Measurements from ENCODE around the gene SLC45A3. TPM values are rescaled to one million over a fixed set of nuclear protein-coding genes. Genes with fewer than 3 reads are reported as not detected.

Gene SLC45A3
- total and polyA plus RNA-seq, 2 donors (not counting 3 experiments of a cell fraction or from before 2014, with no cell fraction given) = 15.1 to 15.6 TPM

- dilution Hi-C loops (cut with MboI; ENCODE audit: extremely low pct_ligation_motif_present, low sequenced_read_pairs) (no loop called here), intact Hi-C loops (cut with micrococcal nuclease) (loop anchor here (1.0 kb wide), 1 partner anchor 13 kb away; no protein-coding TSS in a partner anchor)
- Histone ChIP-seq H3K79me2 (ENCODE audit: control insufficient read depth, insufficient read depth, low read length) (peaks cover 6% of the 10 kb centered on the region), H3K4me1 (ENCODE audit: control insufficient read depth, extremely low read depth, insufficient read depth, low read length) (peaks cover 47% of the 10 kb centered on the region), H3K27me3 (ENCODE audit: control insufficient read depth in 2 of 2, insufficient read depth in 2 of 2, low read length in 2 of 2) (no peaks in the 10 kb centered on the region), H3K27ac (ENCODE audit: insufficient read depth, low read depth, low read length) (no peak overlapping the region), H2AFZ (ENCODE audit: low read depth, low read length) (no peak overlapping the region), H3K9me1 (replicated peaks; ENCODE audit: control insufficient read depth, extremely low read depth, insufficient read depth, low read length) (no peaks in the 10 kb centered on the region), H3K9me3 (replicated peaks; ENCODE audit: control insufficient read depth, insufficient read depth, low read length) (no peaks in the 10 kb centered on the region), H3K9ac (replicated peaks; ENCODE audit: extremely low read depth, insufficient read depth, low read length) (no peak overlapping the region), H3K4me2 (ENCODE audit: insufficient read depth, low read length) (no peak overlapping the region), H4K20me1 (replicated peaks; ENCODE audit: control insufficient read depth, extremely low read depth, insufficient read depth, low read length) (no peaks in the 10 kb centered on the region), H3K36me3 (ENCODE audit: control insufficient read depth in 2 of 2, extremely low read depth in 1 of 2, insufficient read depth in 2 of 2, low read length in 2 of 2) (peaks cover 2 to 3% of the 10 kb centered on the region in 2 experiments), H3K4me3 (replicated peaks in 1 of 3; ENCODE audit: insufficient read depth in 1 of 3, low read depth in 1 of 3, low read length in 3 of 3) (no peak overlapping the region)
- no peak for FAIRE-seq
- ChIA-PET POLR2A (no interaction called here), CTCF (interaction anchor here (1.2 to 17.5 kb wide), 4 partner anchors 8 to 311 kb away, joined by 3 to 908 read pairs (median 29); no protein-coding TSS in a partner anchor)
- DNase-seq (ENCODE audit: low read depth, low spot score) = no peak
- TF ChIP-seq GATA2 (IDR thresholded peaks at IDR 0.05; ENCODE audit: insufficient read depth, insufficient read length, low read depth, low read length) = no peak
- no peak for TF ChIP-seq JUN (IDR thresholded peaks at IDR 0.05; ENCODE audit: borderline replicate concordance, insufficient read depth, insufficient read length, low read depth)
- BruUV-seq (replicated peaks) = no TSS peak
Observed at GRCh38 chr1:205666372-205667166, 13.7 kb downstream of the SLC45A3 start.

- Histone ChIP-seq H3K9me3 (replicated peaks; ENCODE audit: control insufficient read depth, insufficient read depth, low read length) (no peaks in the 10 kb centered on the region), H3K27ac (ENCODE audit: insufficient read depth, low read depth, low read length) (peak overlapping the region; percentile 49), H3K36me3 (ENCODE audit: control insufficient read depth in 2 of 2, extremely low read depth in 1 of 2, insufficient read depth in 2 of 2, low read length in 2 of 2) (peaks cover 2 to 5% of the 10 kb centered on the region in 2 experiments), H3K4me3 (replicated peaks in 1 of 3; ENCODE audit: insufficient read depth in 1 of 3, low read depth in 1 of 3, low read length in 3 of 3) (no peak overlapping the region), H3K4me2 (ENCODE audit: insufficient read depth, low read length) (peak overlapping the region; percentile 39), H3K9me1 (replicated peaks; ENCODE audit: control insufficient read depth, extremely low read depth, insufficient read depth, low read length) (no peaks in the 10 kb centered on the region), H3K9ac (replicated peaks; ENCODE audit: extremely low read depth, insufficient read depth, low read length) (no peak overlapping the region), H3K79me2 (ENCODE audit: control insufficient read depth, insufficient read depth, low read length) (peaks cover 6% of the 10 kb centered on the region), H2AFZ (ENCODE audit: low read depth, low read length) (no peak overlapping the region), H3K4me1 (ENCODE audit: control insufficient read depth, extremely low read depth, insufficient read depth, low read length) (peaks cover 50% of the 10 kb centered on the region), H3K27me3 (ENCODE audit: control insufficient read depth in 2 of 2, insufficient read depth in 2 of 2, low read length in 2 of 2) (no peaks in the 10 kb centered on the region), H4K20me1 (replicated peaks; ENCODE audit: control insufficient read depth, extremely low read depth, insufficient read depth, low read length) (no peaks in the 10 kb centered on the region)
- ChIA-PET POLR2A (no interaction called here), CTCF (interaction anchor here (1.2 to 17.5 kb wide), 3 partner anchors 45 to 312 kb away, joined by 3 to 908 read pairs (median 9); no protein-coding TSS in a partner anchor)
- dilution Hi-C loops (cut with MboI; ENCODE audit: extremely low pct_ligation_motif_present, low sequenced_read_pairs) = no loop called here
- intact Hi-C loops (cut with micrococcal nuclease) = loop anchor here (1.0 kb wide), 1 partner anchor 14 kb away; no protein-coding TSS in a partner anchor
- FAIRE-seq (peak; percentile 50), DNase-seq (ENCODE audit: low read depth, low spot score) (no peak)
- BruUV-seq (replicated peaks) = no TSS peak
- TF ChIP-seq CTCF (IDR thresholded peaks at IDR 0.05; ENCODE audit: extremely low read depth in 1 of 2, insufficient read depth in 1 of 2, low read depth in 1 of 2, low read length in 2 of 2) (no peak), POLR2A (IDR thresholded peaks at IDR 0.05; ENCODE audit: low read depth, low read length) (no peak), EZH2 (IDR thresholded peaks at IDR 0.05; ENCODE audit: borderline replicate concordance, low read depth, low read length, severe bottlenecking) (no peak), MAX (IDR thresholded peaks at IDR 0.05; ENCODE audit: insufficient read depth, insufficient read length) (no peak), JUN (IDR thresholded peaks at IDR 0.05; ENCODE audit: borderline replicate concordance, insufficient read depth, insufficient read length, low read depth) (no peak), FOS (IDR thresholded peaks at IDR 0.05; ENCODE audit: borderline replicate concordance, insufficient read depth, low read length) (no peak), POLR2AphosphoS5 (IDR thresholded peaks at IDR 0.05; ENCODE audit: insufficient read depth, low read depth, low read length) (no peak), MYC (IDR thresholded peaks at IDR 0.05; ENCODE audit: low read depth, low read length) (no peak), GATA2 (IDR thresholded peaks at IDR 0.05; ENCODE audit: insufficient read depth, insufficient read length, low read depth, low read length) (no peak)
Observed at GRCh38 chr1:205665201-205666045, 14.9 kb downstream of the SLC45A3 start.

Measured in endothelial cell of umbilical vein (primary cell).